ENCODE measurements around the gene ERC2. TPM values are rescaled to one million over a fixed set of nuclear protein-coding genes. Genes with fewer than 3 reads are reported as not detected.

ERC2 gene
- total and polyA plus RNA-seq, 5 donors from 2014 or later: not detected

DNA sequence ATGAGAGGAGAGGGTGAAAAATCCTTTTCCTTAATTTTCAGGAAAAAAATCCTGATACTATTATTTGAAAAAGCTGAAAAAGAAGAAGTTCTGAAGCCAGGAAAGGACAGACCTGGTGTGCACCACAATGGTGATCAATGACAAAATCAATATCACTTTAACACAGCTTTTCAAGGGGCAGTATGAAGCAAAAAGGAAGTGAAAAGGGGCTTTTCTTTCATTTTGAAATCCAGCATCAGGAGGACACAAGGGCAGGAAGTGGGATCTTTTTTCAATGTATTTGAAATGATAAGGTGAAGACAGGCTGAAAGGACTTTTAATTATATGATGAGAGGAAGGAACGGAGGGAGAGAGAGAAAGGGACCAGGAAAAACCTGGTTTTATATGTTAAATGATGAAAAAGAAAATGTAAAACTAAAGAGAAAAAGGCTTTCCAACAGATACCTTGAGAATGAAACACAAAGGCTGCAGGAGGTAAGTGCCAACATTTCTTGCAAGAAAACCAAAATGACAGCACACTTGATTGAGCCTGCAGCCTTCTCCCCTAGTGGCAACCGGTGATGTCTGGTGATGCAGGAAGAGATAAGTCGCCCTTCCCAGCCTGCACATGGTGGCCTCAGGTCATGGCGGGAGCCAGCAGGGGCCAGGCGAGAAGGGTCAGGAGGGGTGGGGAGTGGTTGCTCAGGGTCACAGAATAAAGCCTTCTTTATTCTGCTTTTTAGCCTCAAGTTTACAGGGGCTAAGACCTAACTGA is 744.4 kb downstream of the ERC2 start:
- no peaks in the 10 kb centered on the region for H3K4me1 ChIP-seq (ENCODE audit: control insufficient read depth, insufficient read depth, low read length, poor library complexity, severe bottlenecking)
- no peak for ATAC-seq (ENCODE audit: low read depth in 2 of 2)
- H3K36me3 Mint-ChIP-seq: no peaks in the 10 kb centered on the region
- H3K27ac Mint-ChIP-seq: no peak overlapping the region
- H3K27me3 Mint-ChIP-seq: peaks cover 4% of the 10 kb centered on the region
- H3K27me3 ChIP-seq (ENCODE audit: control insufficient read depth, insufficient read depth, low read length): no peaks in the 10 kb centered on the region
- H3K36me3 ChIP-seq (ENCODE audit: control insufficient read depth, insufficient read depth, low read length): no peaks in the 10 kb centered on the region
- H3K27ac ChIP-seq (ENCODE audit: insufficient read depth, low read length, poor library complexity, severe bottlenecking): no peak overlapping the region
- no peak for DNase-seq
- H3K4me3 ChIP-seq (ENCODE audit: low read depth, low read length): no peak overlapping the region
- no peaks in the 10 kb centered on the region for H3K9me3 ChIP-seq (ENCODE audit: control insufficient read depth in 2 of 2, low read length in 2 of 2)
- H3K4me1 Mint-ChIP-seq: no peaks in the 10 kb centered on the region
- no peak overlapping the region for H3K4me3 Mint-ChIP-seq
- H3K9me3 Mint-ChIP-seq: peaks cover 0 to 4% (median 0%) of the 10 kb centered on the region in 7 donors

DNA sequence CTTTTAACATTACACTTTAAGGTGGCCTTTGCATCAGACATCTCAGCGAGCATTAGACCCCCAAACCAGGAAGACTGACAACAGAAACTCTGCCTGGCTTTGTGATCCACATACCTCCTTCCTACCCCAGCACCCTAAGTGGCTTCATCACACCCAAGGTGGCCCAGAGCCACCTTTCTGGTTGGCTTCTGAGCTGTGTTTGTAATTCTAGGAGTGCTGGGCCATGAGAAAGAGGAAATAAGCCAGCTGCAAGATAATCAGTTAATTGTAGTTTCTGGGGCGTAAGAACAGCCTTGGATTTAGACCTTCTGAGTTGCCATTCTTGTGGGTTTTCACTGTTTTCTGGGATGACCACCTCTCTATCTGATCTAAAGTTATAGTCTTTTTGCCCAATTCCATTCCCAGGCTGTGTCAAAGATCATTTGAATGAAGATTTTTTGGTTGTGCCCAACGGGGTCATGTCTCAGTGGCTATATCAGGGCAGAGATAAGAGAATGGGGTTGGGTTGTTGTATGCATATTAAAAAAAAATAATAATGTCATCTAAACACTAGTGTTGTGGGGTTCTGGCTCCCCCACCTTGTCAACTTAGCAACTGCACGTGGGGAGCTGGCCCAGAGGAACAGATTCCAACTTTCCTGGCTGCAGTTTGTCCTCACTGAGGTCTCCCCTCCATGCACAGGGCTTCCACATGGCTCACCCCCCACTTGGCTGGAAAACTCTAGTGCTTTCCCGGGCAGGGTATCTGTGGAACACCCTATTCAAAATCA is 746.4 kb downstream of the ERC2 start:
- DNase-seq (no peak), ATAC-seq (ENCODE audit: low read depth in 2 of 2) (no peak)
- Histone ChIP-seq H3K9me3 (ENCODE audit: control insufficient read depth in 2 of 2, low read length in 2 of 2) (no peaks in the 10 kb centered on the region), H3K27me3 (ENCODE audit: control insufficient read depth, insufficient read depth, low read length) (no peaks in the 10 kb centered on the region), H3K36me3 (ENCODE audit: control insufficient read depth, insufficient read depth, low read length) (no peaks in the 10 kb centered on the region), H3K27ac (ENCODE audit: insufficient read depth, low read length, poor library complexity, severe bottlenecking) (no peak overlapping the region), H3K4me3 (ENCODE audit: low read depth, low read length) (no peak overlapping the region), H3K4me1 (ENCODE audit: control insufficient read depth, insufficient read depth, low read length, poor library complexity, severe bottlenecking) (no peaks in the 10 kb centered on the region)
- H3K4me3 Mint-ChIP-seq: no peak overlapping the region
- peaks cover 0 to 4% (median 0%) of the 10 kb centered on the region in 7 donors for H3K9me3 Mint-ChIP-seq
- H3K27me3 Mint-ChIP-seq: peaks cover 4% of the 10 kb centered on the region
- H3K36me3 Mint-ChIP-seq: no peaks in the 10 kb centered on the region
- H3K27ac Mint-ChIP-seq: no peak overlapping the region
- no peaks in the 10 kb centered on the region for H3K4me1 Mint-ChIP-seq

DNA sequence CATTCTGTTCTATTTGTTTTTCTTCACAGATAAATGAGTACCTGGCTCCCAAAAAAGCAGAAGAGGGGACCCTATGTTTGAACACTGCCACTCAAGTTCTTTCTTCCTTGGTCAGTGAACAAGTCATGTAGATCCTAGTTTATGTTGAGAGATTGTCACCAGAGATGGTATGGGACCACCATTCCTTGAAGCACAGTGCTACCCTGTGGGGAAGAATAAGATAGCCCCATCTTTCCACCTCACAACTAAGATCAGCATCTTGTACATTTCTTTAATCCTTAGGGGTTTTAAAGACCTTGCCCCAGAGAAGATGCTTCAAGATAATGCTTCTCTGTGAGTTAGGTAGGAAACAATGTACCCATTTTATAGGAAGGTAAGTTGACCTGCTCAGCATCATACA is 747.7 kb downstream of the ERC2 start:
- DNase-seq: no peak
- Mint-ChIP-seq H3K9me3 (peaks cover 0 to 4% (median 0%) of the 10 kb centered on the region in 7 donors), H3K4me3 (no peak overlapping the region), H3K4me1 (no peaks in the 10 kb centered on the region), H3K27ac (no peak overlapping the region), H3K27me3 (peaks cover 4% of the 10 kb centered on the region), H3K36me3 (no peaks in the 10 kb centered on the region)
- H3K4me1 ChIP-seq (ENCODE audit: control insufficient read depth, insufficient read depth, low read length, poor library complexity, severe bottlenecking): no peaks in the 10 kb centered on the region
- no peaks in the 10 kb centered on the region for H3K9me3 ChIP-seq (ENCODE audit: control insufficient read depth in 2 of 2, low read length in 2 of 2)
- no peaks in the 10 kb centered on the region for H3K27me3 ChIP-seq (ENCODE audit: control insufficient read depth, insufficient read depth, low read length)
- no peak overlapping the region for H3K4me3 ChIP-seq (ENCODE audit: low read depth, low read length)
- H3K36me3 ChIP-seq (ENCODE audit: control insufficient read depth, insufficient read depth, low read length): no peaks in the 10 kb centered on the region
- no peak overlapping the region for H3K27ac ChIP-seq (ENCODE audit: insufficient read depth, low read length, poor library complexity, severe bottlenecking)
- no peak for ATAC-seq (ENCODE audit: low read depth in 2 of 2)

DNA sequence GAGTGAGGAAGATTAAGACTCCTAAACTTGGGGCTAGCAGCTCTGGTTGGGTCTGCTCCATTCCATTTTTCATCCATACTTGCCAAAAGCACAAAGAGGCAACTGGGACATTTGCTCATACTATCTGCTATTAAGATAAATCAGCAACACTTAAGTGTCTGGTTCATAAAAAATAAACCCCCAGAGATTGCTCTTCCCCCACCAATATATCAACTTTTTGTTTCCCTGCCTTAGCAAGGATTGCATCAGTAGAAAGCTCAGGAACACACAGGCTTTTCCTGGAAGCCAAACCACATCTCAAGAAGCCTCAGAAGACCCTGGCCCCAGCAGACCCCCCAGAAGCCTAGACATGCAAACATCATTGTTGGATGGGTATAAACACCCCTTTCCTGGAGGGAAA is 748.8 kb downstream of the ERC2 start:
- Mint-ChIP-seq H3K4me3 (no peak overlapping the region), H3K27me3 (peaks cover 4% of the 10 kb centered on the region), H3K9me3 (peaks cover 0 to 4% (median 0%) of the 10 kb centered on the region in 7 donors), H3K36me3 (no peaks in the 10 kb centered on the region), H3K4me1 (no peaks in the 10 kb centered on the region), H3K27ac (no peak overlapping the region)
- Histone ChIP-seq H3K27me3 (ENCODE audit: control insufficient read depth, insufficient read depth, low read length) (no peaks in the 10 kb centered on the region), H3K27ac (ENCODE audit: insufficient read depth, low read length, poor library complexity, severe bottlenecking) (no peak overlapping the region), H3K36me3 (ENCODE audit: control insufficient read depth, insufficient read depth, low read length) (no peaks in the 10 kb centered on the region), H3K9me3 (ENCODE audit: control insufficient read depth in 2 of 2, low read length in 2 of 2) (no peaks in the 10 kb centered on the region), H3K4me1 (ENCODE audit: control insufficient read depth, insufficient read depth, low read length, poor library complexity, severe bottlenecking) (no peaks in the 10 kb centered on the region), H3K4me3 (ENCODE audit: low read depth, low read length) (no peak overlapping the region)
- ATAC-seq (ENCODE audit: low read depth in 2 of 2) (no peak), DNase-seq (no peak)

DNA sequence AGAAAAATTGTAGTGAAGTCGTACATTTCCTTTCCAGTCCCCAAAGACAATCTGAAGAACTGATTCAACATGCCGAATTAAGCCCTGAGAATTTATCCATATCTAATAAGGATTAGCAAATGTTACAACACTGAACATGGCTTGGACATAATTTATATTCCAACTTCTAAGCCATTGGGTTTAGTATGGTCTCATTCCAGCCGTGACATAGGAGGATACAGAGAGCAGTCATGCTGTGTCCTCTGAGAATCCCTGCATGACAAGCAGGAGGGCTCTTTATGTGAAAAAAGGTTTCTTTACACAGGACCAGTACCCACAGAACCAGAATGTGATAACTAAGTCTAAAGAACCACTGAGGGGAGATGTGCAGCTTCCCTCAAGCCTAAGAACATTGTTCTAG is 749.3 kb downstream of the ERC2 start:
- Mint-ChIP-seq H3K9me3 (peaks cover 0 to 4% (median 0%) of the 10 kb centered on the region in 7 donors), H3K27me3 (peaks cover 4% of the 10 kb centered on the region), H3K4me3 (no peak overlapping the region), H3K27ac (no peak overlapping the region), H3K4me1 (no peaks in the 10 kb centered on the region), H3K36me3 (no peaks in the 10 kb centered on the region)
- Histone ChIP-seq H3K4me3 (ENCODE audit: low read depth, low read length) (no peak overlapping the region), H3K9me3 (ENCODE audit: control insufficient read depth in 2 of 2, low read length in 2 of 2) (no peaks in the 10 kb centered on the region), H3K27ac (ENCODE audit: insufficient read depth, low read length, poor library complexity, severe bottlenecking) (no peak overlapping the region), H3K4me1 (ENCODE audit: control insufficient read depth, insufficient read depth, low read length, poor library complexity, severe bottlenecking) (no peaks in the 10 kb centered on the region), H3K27me3 (ENCODE audit: control insufficient read depth, insufficient read depth, low read length) (no peaks in the 10 kb centered on the region), H3K36me3 (ENCODE audit: control insufficient read depth, insufficient read depth, low read length) (no peaks in the 10 kb centered on the region)
- ATAC-seq (ENCODE audit: low read depth in 2 of 2) (no peak), DNase-seq (no peak)

DNA sequence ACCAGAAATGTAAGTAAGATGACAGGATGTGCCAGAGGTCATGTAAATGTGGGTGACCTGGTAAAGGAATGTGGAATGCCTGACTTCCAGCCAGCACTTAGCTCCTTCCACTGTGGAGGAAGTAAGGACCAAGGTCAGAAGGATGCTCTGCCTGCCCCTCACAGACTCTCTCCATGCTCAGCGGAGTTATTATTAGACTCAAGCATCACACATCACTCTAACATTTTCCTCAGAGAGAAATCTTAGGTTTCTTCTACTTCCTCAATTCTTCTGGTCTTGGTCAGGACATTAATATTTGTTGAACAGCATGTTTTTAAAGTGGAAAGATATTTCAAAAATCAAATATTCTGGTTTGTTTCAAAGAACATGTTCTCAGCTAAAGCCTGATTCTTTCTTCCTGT is 749.7 kb downstream of the ERC2 start:
- no peak overlapping the region for H3K27ac ChIP-seq (ENCODE audit: insufficient read depth, low read length, poor library complexity, severe bottlenecking)
- H3K4me3 ChIP-seq (ENCODE audit: low read depth, low read length): no peak overlapping the region
- Mint-ChIP-seq H3K27me3 (peaks cover 4% of the 10 kb centered on the region), H3K27ac (no peak overlapping the region), H3K36me3 (no peaks in the 10 kb centered on the region), H3K9me3 (peaks cover 0 to 3% (median 0%) of the 10 kb centered on the region in 7 donors), H3K4me1 (no peaks in the 10 kb centered on the region), H3K4me3 (no peak overlapping the region)
- no peaks in the 10 kb centered on the region for H3K4me1 ChIP-seq (ENCODE audit: control insufficient read depth, insufficient read depth, low read length, poor library complexity, severe bottlenecking)
- H3K27me3 ChIP-seq (ENCODE audit: control insufficient read depth, insufficient read depth, low read length): no peaks in the 10 kb centered on the region
- H3K36me3 ChIP-seq (ENCODE audit: control insufficient read depth, insufficient read depth, low read length): no peaks in the 10 kb centered on the region
- no peak for DNase-seq
- no peaks in the 10 kb centered on the region for H3K9me3 ChIP-seq (ENCODE audit: control insufficient read depth in 2 of 2, low read length in 2 of 2)
- ATAC-seq (ENCODE audit: low read depth in 2 of 2): no peak

DNA sequence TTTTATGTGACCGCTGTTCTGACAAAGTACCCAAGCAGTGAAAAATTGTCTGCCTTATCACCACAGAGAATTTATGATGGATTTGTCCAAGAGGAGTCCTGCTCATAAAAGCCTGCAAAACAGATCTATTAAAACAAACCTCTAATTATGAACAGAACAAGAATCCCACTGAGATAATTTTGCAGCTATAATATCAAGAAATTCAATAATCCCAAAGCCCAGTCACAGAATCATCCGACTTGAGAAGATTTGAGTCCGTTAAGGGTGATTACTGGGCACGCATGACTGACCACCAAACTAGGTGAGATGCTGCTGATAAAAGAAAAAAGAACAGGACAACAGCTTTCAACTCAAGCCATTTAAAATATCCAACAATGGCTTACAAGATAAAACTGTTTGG is 750.2 kb downstream of the ERC2 start:
- no peak overlapping the region for H3K27ac ChIP-seq (ENCODE audit: insufficient read depth, low read length, poor library complexity, severe bottlenecking)
- peaks cover 4% of the 10 kb centered on the region for H3K27me3 Mint-ChIP-seq
- H3K27ac Mint-ChIP-seq: no peak overlapping the region
- H3K36me3 Mint-ChIP-seq: no peaks in the 10 kb centered on the region
- no peaks in the 10 kb centered on the region for H3K4me1 ChIP-seq (ENCODE audit: control insufficient read depth, insufficient read depth, low read length, poor library complexity, severe bottlenecking)
- H3K9me3 Mint-ChIP-seq: no peaks in the 10 kb centered on the region
- H3K27me3 ChIP-seq (ENCODE audit: control insufficient read depth, insufficient read depth, low read length): no peaks in the 10 kb centered on the region
- no peaks in the 10 kb centered on the region for H3K4me1 Mint-ChIP-seq
- H3K4me3 ChIP-seq (ENCODE audit: low read depth, low read length): no peak overlapping the region
- H3K4me3 Mint-ChIP-seq: no peak overlapping the region
- no peaks in the 10 kb centered on the region for H3K9me3 ChIP-seq (ENCODE audit: control insufficient read depth in 2 of 2, low read length in 2 of 2)
- no peak for ATAC-seq (ENCODE audit: low read depth in 2 of 2)
- DNase-seq: no peak
- no peaks in the 10 kb centered on the region for H3K36me3 ChIP-seq (ENCODE audit: control insufficient read depth, insufficient read depth, low read length)

DNA sequence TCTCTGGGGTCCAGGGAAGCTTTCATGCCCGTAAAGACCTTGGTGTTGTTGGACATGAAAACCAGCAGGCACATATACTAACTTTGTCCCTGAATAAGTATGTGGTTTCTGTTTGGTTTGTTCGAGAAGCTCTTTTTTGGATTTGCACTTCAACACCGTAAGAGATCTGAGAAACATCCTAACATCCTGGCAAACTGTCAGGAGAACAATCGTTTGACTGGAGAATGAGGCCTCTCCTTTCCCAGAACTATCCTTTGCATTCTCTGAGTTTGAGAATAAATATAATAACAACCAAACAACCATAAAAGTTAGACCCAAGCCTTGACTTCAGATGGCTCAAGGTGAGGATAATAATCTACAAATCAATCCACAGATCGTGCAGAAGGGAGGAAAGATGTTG is 750.8 kb downstream of the ERC2 start:
- Histone ChIP-seq H3K27ac (ENCODE audit: insufficient read depth, low read length, poor library complexity, severe bottlenecking) (no peak overlapping the region), H3K4me3 (ENCODE audit: low read depth, low read length) (no peak overlapping the region), H3K4me1 (ENCODE audit: control insufficient read depth, insufficient read depth, low read length, poor library complexity, severe bottlenecking) (no peaks in the 10 kb centered on the region), H3K36me3 (ENCODE audit: control insufficient read depth, insufficient read depth, low read length) (no peaks in the 10 kb centered on the region), H3K9me3 (ENCODE audit: control insufficient read depth in 2 of 2, low read length in 2 of 2) (no peaks in the 10 kb centered on the region), H3K27me3 (ENCODE audit: control insufficient read depth, insufficient read depth, low read length) (no peaks in the 10 kb centered on the region)
- Mint-ChIP-seq H3K9me3 (peaks cover 0 to 1% (median 0%) of the 10 kb centered on the region in 7 donors), H3K27ac (no peak overlapping the region), H3K36me3 (no peaks in the 10 kb centered on the region), H3K27me3 (peaks cover 2% of the 10 kb centered on the region), H3K4me3 (no peak overlapping the region), H3K4me1 (no peaks in the 10 kb centered on the region)
- DNase-seq (no peak), ATAC-seq (ENCODE audit: low read depth in 2 of 2) (no peak)

All from CD4-positive, CD25-positive, alpha-beta regulatory T cell (primary cell).